ENCODE results near the gene FCN2.
A peak's percentile ranks its signal among the peaks of the same experiment; 100 is the strongest.
"Not testable (repeated sequence)": the region's sequence is repeated elsewhere in the genome, so short reads cannot be mapped to it uniquely, and the experiment has no call there.

FCN2 gene

GRCh38 chr9:134855231-134855899 is 25.2 kb upstream of the FCN2 start:
- no peak for TF ChIP-seq CTCF (IDR thresholded peaks at IDR 0.05; ENCODE audit: low read depth, low read length)
- Histone ChIP-seq H3K36me3 (no peaks in the 10 kb centered on the region), H3K27ac (no peak overlapping the region), H3K4me3 (ENCODE audit: low read depth, low read length) (no peak overlapping the region), H3K27me3 (ENCODE audit: insufficient read depth, low read depth, severe bottlenecking) (no peaks in the 10 kb centered on the region), H3K9me3 (ENCODE audit: severe bottlenecking) (peaks cover 6% of the 10 kb centered on the region)
- DNase-seq: no peak

- Histone ChIP-seq H3K9me3 (ENCODE audit: severe bottlenecking) (peaks cover 8% of the 10 kb centered on the region), H3K4me3 (ENCODE audit: low read depth, low read length) (no peak overlapping the region), H3K36me3 (no peaks in the 10 kb centered on the region), H3K27ac (no peak overlapping the region), H3K27me3 (ENCODE audit: insufficient read depth, low read depth, severe bottlenecking) (no peaks in the 10 kb centered on the region)
- no peak for TF ChIP-seq CTCF (IDR thresholded peaks at IDR 0.05; ENCODE audit: low read depth, low read length)
- no peak for DNase-seq
Observed at GRCh38 chr9:134855900-134856377, 24.7 kb upstream of the FCN2 start.

- H3K4me3 ChIP-seq (ENCODE audit: low read depth, low read length); H3K27me3 ChIP-seq (ENCODE audit: insufficient read depth, low read depth, severe bottlenecking); H3K27ac ChIP-seq; DNase-seq; H3K9me3 ChIP-seq (ENCODE audit: severe bottlenecking); H3K36me3 ChIP-seq: not testable (repeated sequence)
Observed at GRCh38 chr9:134857451-134857850, 23.2 kb upstream of the FCN2 start.

GRCh38 chr9:134858051-134858841 is 22.4 kb upstream of the FCN2 start:
- Histone ChIP-seq H3K4me3 (ENCODE audit: low read depth, low read length) (no peak overlapping the region), H3K9me3 (ENCODE audit: severe bottlenecking) (peaks cover 7% of the 10 kb centered on the region), H3K27me3 (ENCODE audit: insufficient read depth, low read depth, severe bottlenecking) (no peaks in the 10 kb centered on the region), H3K36me3 (no peaks in the 10 kb centered on the region), H3K27ac (no peak overlapping the region)
- TF ChIP-seq CTCF (IDR thresholded peaks at IDR 0.05; ENCODE audit: low read depth, low read length): 0 out of 2 replicates have a peak, but pooled peaks have one; percentile 2
- DNase-seq: no peak

- no peak overlapping the region for H3K4me3 ChIP-seq (ENCODE audit: low read depth, low read length)
- H3K27me3 ChIP-seq (ENCODE audit: insufficient read depth, low read depth, severe bottlenecking): no peaks in the 10 kb centered on the region
- no peak overlapping the region for H3K27ac ChIP-seq
- TF ChIP-seq CTCF (IDR thresholded peaks at IDR 0.05; ENCODE audit: low read depth, low read length): no peak
- H3K36me3 ChIP-seq: no peaks in the 10 kb centered on the region
- H3K9me3 ChIP-seq (ENCODE audit: severe bottlenecking): peaks cover 7% of the 10 kb centered on the region
- no peak for DNase-seq
Observed at GRCh38 chr9:134860510-134860909, 20.1 kb upstream of the FCN2 start.

GRCh38 chr9:134861595-134862334 is 18.8 kb upstream of the FCN2 start:
- Histone ChIP-seq H3K4me3 (ENCODE audit: low read depth, low read length) (no peak overlapping the region), H3K36me3 (no peaks in the 10 kb centered on the region), H3K27ac (no peak overlapping the region), H3K9me3 (ENCODE audit: severe bottlenecking) (peaks cover 7% of the 10 kb centered on the region), H3K27me3 (ENCODE audit: insufficient read depth, low read depth, severe bottlenecking) (no peaks in the 10 kb centered on the region)
- DNase-seq: no peak
- no peak for TF ChIP-seq CTCF (IDR thresholded peaks at IDR 0.05; ENCODE audit: low read depth, low read length)
